Karpas-422 (cell line): ENCODE data around the gene SEPTIN8. TPM values are rescaled to one million over a fixed set of nuclear protein-coding genes. Genes with fewer than 3 reads are reported as not detected.

Experiments
- DNase-seq: peaks from one replicate; pipeline ENCODE4 v3.0.0-alpha.2; 2015
- H2AFZ ChIP-seq: fragments of 200-600 bp; sonication (generic); 2 replicates; pipeline ENCODE4 v1.6.1; 2014; ENCODE audit warnings: antibody characterized with exemption, low read length, mixed read lengths
- H3K27ac ChIP-seq: fragments of 200-600 bp; sonication (generic); 2 replicates; pipeline ENCODE4 v1.5.1; 2014; ENCODE audit warnings: mild to moderate bottlenecking, low read length, moderate library complexity
- H3K27me3 ChIP-seq: fragments of 200-600 bp; sonication (generic); 2 replicates; pipeline ENCODE4 v1.6.1; 2014; ENCODE audit warnings: low read length, mixed read lengths
- H3K36me3 ChIP-seq: fragments of 200-600 bp; sonication (generic); 2 replicates; pipeline ENCODE4 v1.6.1; 2014; ENCODE audit warnings: low read length, mixed read lengths; ENCODE audit not compliant: insufficient read depth
- H3K4me1 ChIP-seq: fragments of 200-600 bp; sonication (generic); 2 replicates; pipeline ENCODE4 v1.6.1; 2014; ENCODE audit warnings: mild to moderate bottlenecking, low read length, mixed read lengths
- H3K4me2 ChIP-seq: fragments of 200-600 bp; sonication (generic); 2 replicates; pipeline ENCODE4 v1.6.1; 2014; ENCODE audit warnings: low read length, low read depth, mild to moderate bottlenecking; ENCODE audit not compliant: poor library complexity, severe bottlenecking
- H3K4me3 ChIP-seq: fragments of 200-600 bp; sonication (generic); 2 replicates; pipeline ENCODE4 v1.5.1; 2014; ENCODE audit warnings: mild to moderate bottlenecking, antibody characterized with exemption, low read length, mixed read lengths
- H3K79me2 ChIP-seq: fragments of 200-600 bp; sonication (generic); 2 replicates; pipeline ENCODE4 v1.6.1; 2014; ENCODE audit warnings: mild to moderate bottlenecking, low read length, mixed read lengths
- H3K9ac ChIP-seq: fragments of 200-600 bp; sonication (generic); 2 replicates; pipeline ENCODE4 v1.6.0; 2014; ENCODE audit warnings: low read length
- H3K9me2 ChIP-seq: fragments of 200-600 bp; sonication (generic), shearing (Covaris generic); replicated peaks from 2 replicates; pipeline ENCODE4 v1.6.0; 2014; ENCODE audit warnings: mild to moderate bottlenecking, low read length, moderate library complexity; ENCODE audit not compliant: insufficient read depth
- H3K9me3 ChIP-seq: fragments of 300-700, 200-600 bp; sonication (generic); 2 replicates; pipeline ENCODE4 v1.6.1; 2014; ENCODE audit warnings: low read length, mixed read lengths
- H4K20me1 ChIP-seq: fragments of 200-600 bp; sonication (generic); 2 replicates; pipeline ENCODE4 v1.6.1; 2014; ENCODE audit warnings: mild to moderate bottlenecking, antibody characterized with exemption, low read length, low read depth; ENCODE audit not compliant: insufficient read depth
- total RNA-seq: library from RNA; depleted of rRNA; stranded (reverse); fragments of >200 nt; shearing (Covaris generic); gene quantifications from 2 replicates; pipeline ENCODE4 v1.2.3, GENCODE V29; 2014; ENCODE audit warnings: low replicate concordance

Gene SEPTIN8
- total RNA-seq, 1 experiment from 2014 or later: 4.1 TPM

DNA sequence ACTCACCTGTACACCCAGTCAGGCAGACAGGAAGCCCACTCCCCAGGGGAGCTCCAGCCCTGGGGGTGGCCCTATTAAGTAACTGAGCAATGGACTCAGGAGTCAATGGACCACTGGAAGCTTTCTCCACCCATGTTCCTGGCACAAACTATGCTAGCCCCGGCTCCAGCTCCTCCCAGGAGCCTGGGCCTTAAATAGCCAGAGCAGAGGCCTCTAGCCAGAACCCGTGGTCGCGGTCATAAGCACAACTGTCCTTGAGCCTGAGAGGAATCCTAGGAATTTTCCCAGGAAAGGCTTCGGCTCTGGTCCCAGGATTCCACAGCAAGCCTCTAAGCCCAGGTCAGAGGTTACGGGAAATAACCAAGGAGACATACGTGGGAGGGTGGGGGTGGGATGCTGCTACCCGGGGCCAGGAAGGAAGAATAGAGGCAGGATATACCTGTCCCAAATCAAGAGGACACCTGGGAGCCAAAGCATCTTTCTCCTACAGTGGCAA lies 5.5 kb downstream of the SEPTIN8 start:
- Histone ChIP-seq H3K27me3 (no peaks in the 10 kb centered on the region; the same call in 1 of the 2 replicates), H3K9ac (no peak overlapping the region), H3K27ac (no peak overlapping the region), H2AFZ (no peak overlapping the region), H3K9me2 (no peaks in the 10 kb centered on the region), H3K4me1 (no peaks in the 10 kb centered on the region), H3K4me2 (no peak overlapping the region), H3K9me3 (no peaks in the 10 kb centered on the region), H3K4me3 (no peak overlapping the region), H3K36me3 (no peaks in the 10 kb centered on the region), H4K20me1 (no peaks in the 10 kb centered on the region), H3K79me2 (no peaks in the 10 kb centered on the region)
- DNase-seq: no peak

DNA sequence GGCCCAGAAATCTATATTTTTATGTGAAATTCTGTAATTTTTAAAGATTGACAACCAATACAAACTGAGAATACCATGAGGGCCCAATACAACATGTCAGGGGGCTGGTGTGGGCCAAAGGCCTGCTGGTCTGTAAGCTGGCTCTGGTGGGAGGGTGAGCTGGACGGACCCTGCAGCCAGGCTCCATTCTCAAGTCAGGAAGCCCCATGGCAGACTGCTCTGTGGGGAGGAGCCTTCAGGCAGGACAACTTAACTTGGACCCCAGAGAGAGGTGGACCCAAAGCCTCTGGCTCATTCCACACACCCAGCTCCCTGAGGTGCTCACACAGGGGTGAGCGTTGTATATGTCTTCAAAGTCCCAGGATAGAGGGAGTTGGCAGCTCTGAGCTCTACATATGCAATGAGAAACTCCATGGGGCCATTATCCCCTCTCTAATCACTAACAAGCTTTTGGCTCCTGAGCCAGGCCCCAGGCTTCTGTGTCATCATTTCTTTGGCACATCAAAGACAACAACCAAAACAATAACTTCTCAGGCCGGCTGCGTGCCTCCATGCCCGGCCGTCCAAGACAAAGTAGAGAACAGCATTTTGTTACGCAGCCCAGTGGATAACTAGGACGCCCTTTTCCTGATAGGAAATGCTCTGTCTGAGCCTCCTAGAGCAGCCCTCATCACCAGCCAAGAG lies 6.4 kb downstream of the SEPTIN8 start:
- Histone ChIP-seq H3K9me2 (no peaks in the 10 kb centered on the region), H3K4me1 (no peaks in the 10 kb centered on the region), H3K27me3 (no peaks in the 10 kb centered on the region; the same call in 1 of the 2 replicates), H3K4me2 (no peak overlapping the region), H3K9ac (no peak overlapping the region), H2AFZ (no peak overlapping the region), H3K36me3 (no peaks in the 10 kb centered on the region), H3K9me3 (no peaks in the 10 kb centered on the region), H3K4me3 (no peak overlapping the region), H4K20me1 (no peaks in the 10 kb centered on the region), H3K27ac (no peak overlapping the region), H3K79me2 (no peaks in the 10 kb centered on the region)
- no peak for DNase-seq

DNA sequence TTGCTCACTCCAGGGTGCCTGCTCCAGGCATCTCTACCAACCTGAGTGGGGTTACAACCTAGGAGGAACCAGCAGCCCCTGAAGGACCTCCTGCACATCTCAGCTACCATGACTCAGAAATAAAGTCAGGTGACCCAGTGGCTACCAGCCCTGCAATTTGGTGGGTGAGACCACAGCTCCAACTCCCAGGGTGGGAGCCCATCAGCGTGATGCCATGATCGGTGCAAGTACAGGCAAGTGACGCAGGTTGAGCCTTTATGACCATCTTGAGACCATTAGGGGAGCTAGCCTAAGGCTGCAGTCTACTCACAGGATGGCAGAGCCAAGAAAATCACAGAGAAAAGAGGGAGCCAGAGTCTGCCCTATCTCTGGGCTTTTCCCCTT lies 8.6 kb downstream of the SEPTIN8 start:
- Histone ChIP-seq H2AFZ (no peak overlapping the region), H3K9me2 (no peaks in the 10 kb centered on the region), H3K27me3 (no peaks in the 10 kb centered on the region; the same call in 1 of the 2 replicates), H3K4me2 (no peak overlapping the region), H3K4me1 (no peaks in the 10 kb centered on the region), H3K27ac (no peak overlapping the region), H3K4me3 (no peak overlapping the region), H3K9me3 (no peaks in the 10 kb centered on the region), H3K36me3 (no peaks in the 10 kb centered on the region), H4K20me1 (no peaks in the 10 kb centered on the region), H3K9ac (no peak overlapping the region), H3K79me2 (no peaks in the 10 kb centered on the region)
- no peak for DNase-seq

DNA sequence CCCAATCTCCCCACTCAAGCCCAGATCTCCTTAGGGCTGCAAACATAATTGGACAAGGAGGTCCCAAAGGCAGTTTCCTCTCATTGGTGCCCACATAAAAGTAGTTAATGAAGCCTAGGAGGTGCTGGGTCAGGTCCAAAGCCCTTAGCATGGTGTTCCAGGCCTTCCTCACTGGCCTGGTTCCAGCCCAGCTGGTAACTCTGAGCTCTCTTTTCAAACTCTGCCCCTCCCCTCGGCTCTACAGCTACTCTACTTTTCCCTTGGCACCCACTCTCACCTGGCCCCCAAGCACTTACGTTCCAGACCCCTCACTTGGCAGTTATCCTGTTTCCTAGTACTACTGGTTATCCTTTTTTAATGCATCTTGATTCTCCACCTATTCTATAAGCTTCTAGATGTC lies 9.9 kb downstream of the SEPTIN8 start:
- H3K27me3 ChIP-seq: no peaks in the 10 kb centered on the region; the same call in 1 of the 2 replicates
- H3K9me2 ChIP-seq: no peaks in the 10 kb centered on the region
- H3K4me3 ChIP-seq: no peak overlapping the region
- H3K79me2 ChIP-seq: no peaks in the 10 kb centered on the region
- no peaks in the 10 kb centered on the region for H3K36me3 ChIP-seq
- H3K9ac ChIP-seq: no peak overlapping the region
- no peak for DNase-seq
- no peaks in the 10 kb centered on the region for H3K4me1 ChIP-seq
- no peaks in the 10 kb centered on the region for H3K9me3 ChIP-seq
- H3K27ac ChIP-seq: no peak overlapping the region
- H3K4me2 ChIP-seq: no peak overlapping the region
- H2AFZ ChIP-seq: no peak overlapping the region
- H4K20me1 ChIP-seq: no peaks in the 10 kb centered on the region

GRCh38 chr5:132766806-132767055 lies 10.3 kb downstream of the SEPTIN8 start:
- no peaks in the 10 kb centered on the region for H3K9me3 ChIP-seq

DNA sequence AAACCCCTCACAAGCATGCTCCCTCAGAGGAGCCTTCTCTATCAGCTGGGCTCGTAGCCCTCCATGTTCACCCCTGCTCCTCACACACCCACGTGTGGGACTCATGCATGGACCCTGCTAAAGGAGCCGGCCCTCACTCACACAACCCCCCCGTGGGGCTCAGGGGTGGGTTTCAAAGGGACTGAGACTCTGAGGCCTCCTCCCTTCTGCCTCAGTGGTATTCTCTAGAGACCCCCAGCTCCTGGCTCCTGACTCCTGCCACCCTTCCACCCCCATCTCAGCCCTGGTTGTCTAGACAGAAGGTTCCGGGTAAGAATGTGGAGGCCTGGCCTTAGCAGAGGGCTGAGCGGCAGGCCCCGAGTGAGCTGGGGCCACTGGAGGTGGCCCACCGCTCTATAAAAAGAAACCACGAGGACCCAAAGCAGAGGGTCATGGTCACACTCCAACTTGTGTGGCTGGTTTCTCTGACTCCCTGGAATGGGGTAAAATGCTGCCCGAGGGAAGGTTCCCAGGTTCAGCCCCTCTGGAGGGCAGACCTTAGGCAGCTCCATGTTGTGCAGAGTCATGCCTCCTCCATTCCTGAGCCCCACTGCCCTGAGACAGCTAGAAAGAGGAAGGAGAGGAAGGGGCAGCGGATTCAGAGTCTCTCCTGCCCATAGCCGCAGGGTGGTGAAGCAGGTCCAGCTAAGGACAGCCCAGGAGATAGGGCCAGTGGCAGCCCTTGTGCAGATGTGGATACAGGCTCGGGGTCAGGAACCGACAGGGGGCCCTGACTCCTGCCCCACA lies 10.8 kb downstream of the SEPTIN8 start:
- Histone ChIP-seq H3K9me2 (no peaks in the 10 kb centered on the region), H3K9me3 (no peaks in the 10 kb centered on the region), H3K4me2 (no peak overlapping the region), H3K4me1 (no peaks in the 10 kb centered on the region), H4K20me1 (no peaks in the 10 kb centered on the region), H3K27ac (no peak overlapping the region), H2AFZ (no peak overlapping the region), H3K4me3 (no peak overlapping the region), H3K79me2 (no peaks in the 10 kb centered on the region), H3K9ac (no peak overlapping the region), H3K36me3 (no peaks in the 10 kb centered on the region), H3K27me3 (no peaks in the 10 kb centered on the region)
- DNase-seq: no peak

More at GRCh38 chr5:132766806-132767055, 10.3 kb downstream of the SEPTIN8 start:
- Histone ChIP-seq H3K4me3 (no peak overlapping the region), H3K4me1 (no peaks in the 10 kb centered on the region), H3K27ac (no peak overlapping the region), H3K27me3 (no peaks in the 10 kb centered on the region), H3K36me3 (no peaks in the 10 kb centered on the region), H3K4me2 (no peak overlapping the region), H4K20me1 (no peaks in the 10 kb centered on the region), H2AFZ (no peak overlapping the region), H3K9me2 (no peaks in the 10 kb centered on the region), H3K9ac (no peak overlapping the region), H3K79me2 (no peaks in the 10 kb centered on the region)
- no peak for DNase-seq

DNA sequence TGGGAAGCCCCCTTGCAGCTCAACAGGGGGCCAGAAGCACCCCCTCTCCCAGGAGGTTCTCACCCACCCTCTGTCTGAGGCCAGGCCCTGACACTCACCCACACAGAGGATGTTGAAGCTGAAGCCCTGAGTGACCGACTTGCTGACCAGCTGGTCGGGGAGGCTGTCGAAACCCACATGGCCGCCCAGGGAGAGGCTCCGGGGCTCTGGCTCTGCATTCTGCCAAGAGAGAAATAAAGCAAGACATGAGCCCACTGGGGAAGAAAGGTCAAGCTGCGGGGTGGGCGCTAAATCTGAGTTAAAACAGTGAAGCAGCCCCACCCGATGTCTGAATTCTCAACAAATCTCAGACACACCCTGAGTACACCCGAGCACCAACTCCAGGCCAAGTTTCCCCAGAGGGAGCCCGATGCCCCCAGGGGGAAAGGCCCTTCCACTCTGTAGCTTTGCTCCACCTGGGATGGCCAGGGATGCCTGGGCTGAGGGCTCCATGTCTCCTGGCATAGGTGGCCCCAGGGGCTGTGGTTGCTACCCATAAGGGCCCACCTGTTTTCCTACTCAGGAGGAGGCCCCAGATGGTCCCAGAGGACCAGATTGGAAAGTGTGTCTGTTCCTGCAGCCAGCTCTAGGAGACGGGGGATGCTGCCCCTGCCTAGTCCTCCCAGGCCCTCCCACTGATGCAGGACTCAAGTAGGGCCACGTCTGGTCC lies 11.6 kb downstream of the SEPTIN8 start:
- Histone ChIP-seq H3K9me3 (no peaks in the 10 kb centered on the region), H3K27ac (no peak overlapping the region), H3K36me3 (no peaks in the 10 kb centered on the region), H3K27me3 (no peaks in the 10 kb centered on the region), H3K4me2 (no peak overlapping the region), H3K9me2 (no peaks in the 10 kb centered on the region), H3K4me1 (no peaks in the 10 kb centered on the region), H3K4me3 (no peak overlapping the region), H4K20me1 (no peaks in the 10 kb centered on the region), H3K9ac (no peak overlapping the region), H2AFZ (no peak overlapping the region), H3K79me2 (no peaks in the 10 kb centered on the region)
- no peak for DNase-seq

DNA sequence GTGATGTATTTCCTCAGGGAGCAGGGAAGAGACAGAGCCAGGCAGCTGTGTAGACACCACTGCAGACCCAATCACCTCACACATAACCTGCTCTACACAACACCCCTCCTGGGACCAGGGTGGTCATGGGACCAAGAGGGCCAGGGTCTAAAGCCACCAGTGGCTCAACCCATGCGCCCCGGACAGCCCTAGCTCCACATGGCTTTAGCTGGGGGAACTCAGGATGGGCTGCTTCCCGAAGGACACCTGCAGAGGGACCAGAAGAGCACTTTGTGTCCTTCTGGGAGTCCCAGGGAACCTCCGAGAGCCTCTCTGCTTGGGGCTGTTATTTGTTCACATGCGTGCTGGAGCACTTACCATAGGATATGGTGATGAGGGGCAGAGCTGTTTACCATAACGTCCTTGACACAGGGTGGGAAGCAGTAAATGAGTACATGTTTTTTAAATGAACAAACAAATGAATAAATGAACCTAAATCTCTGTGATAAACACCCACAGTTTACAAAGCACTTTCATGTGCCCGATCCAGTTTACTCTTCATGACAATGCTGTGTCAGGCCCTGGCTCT lies 12.3 kb downstream of the SEPTIN8 start:
- H3K9me2 ChIP-seq: no peaks in the 10 kb centered on the region

More for the DNA sequence above, 12.3 kb downstream of the SEPTIN8 start:
- no peak for DNase-seq
- no peaks in the 10 kb centered on the region for H3K79me2 ChIP-seq
- H3K4me2 ChIP-seq: no peak overlapping the region
- no peak overlapping the region for H3K9ac ChIP-seq
- H3K4me3 ChIP-seq: no peak overlapping the region
- no peaks in the 10 kb centered on the region for H3K36me3 ChIP-seq
- H3K27me3 ChIP-seq: no peaks in the 10 kb centered on the region
- no peaks in the 10 kb centered on the region for H4K20me1 ChIP-seq
- no peak overlapping the region for H2AFZ ChIP-seq
- H3K9me3 ChIP-seq: no peaks in the 10 kb centered on the region
- no peaks in the 10 kb centered on the region for H3K4me1 ChIP-seq
- no peak overlapping the region for H3K27ac ChIP-seq
